Activated naive CD4-positive, alpha-beta T cell treated with anti-CD3 and anti-CD28 coated beads, Interleukin-2, amount 50 U/mL, for 24 hours (primary cell): ENCODE data around the gene RAP2A.

ENCODE experiments used
- H3K27ac Mint-ChIP-seq: one replicate; pipeline ENCODE4 v1.8.0; 2021; ENCODE audit warnings: mild to moderate bottlenecking, mixed read lengths
- H3K27me3 Mint-ChIP-seq: one replicate; pipeline ENCODE4 v1.8.0; 2021; ENCODE audit warnings: mixed read lengths
- H3K36me3 Mint-ChIP-seq: one replicate; pipeline ENCODE4 v1.8.0; 2021; ENCODE audit warnings: mixed read lengths
- H3K4me1 Mint-ChIP-seq: one replicate; pipeline ENCODE4 v1.8.0; 2021; ENCODE audit warnings: mixed read lengths
- H3K4me3 Mint-ChIP-seq: one replicate; pipeline ENCODE4 v1.8.0; 2021; ENCODE audit warnings: mild to moderate bottlenecking, mixed read lengths
- H3K9me3 Mint-ChIP-seq: one replicate; pipeline ENCODE4 v1.8.0; 2021; ENCODE audit warnings: mixed read lengths

RAP2A gene

GRCh38 chr13:97460004-97460775, 26.2 kb downstream of the RAP2A start:
- Mint-ChIP-seq H3K4me1 (peaks cover 36% of the 10 kb centered on the region), H3K27me3 (no peaks in the 10 kb centered on the region), H3K4me3 (no peak overlapping the region), H3K36me3 (peaks cover 14% of the 10 kb centered on the region), H3K27ac (no peak overlapping the region), H3K9me3 (peaks cover 7% of the 10 kb centered on the region)

GRCh38 chr13:97460853-97461252, 26.9 kb downstream of the RAP2A start:
- Mint-ChIP-seq H3K27me3 (no peaks in the 10 kb centered on the region), H3K36me3 (peaks cover 9% of the 10 kb centered on the region), H3K4me1 (peaks cover 34% of the 10 kb centered on the region), H3K4me3 (peak overlapping the region; percentile 27), H3K9me3 (peaks cover under 1% of the 10 kb centered on the region), H3K27ac (peak overlapping the region; percentile 66)

- Mint-ChIP-seq H3K27ac (no peak overlapping the region), H3K4me3 (no peak overlapping the region), H3K36me3 (peaks cover 6% of the 10 kb centered on the region), H3K27me3 (no peaks in the 10 kb centered on the region), H3K4me1 (peaks cover 21% of the 10 kb centered on the region), H3K9me3 (no peaks in the 10 kb centered on the region)
Measured at GRCh38 chr13:97464561-97464960, 30.6 kb downstream of the RAP2A start.

- peaks cover 6% of the 10 kb centered on the region for H3K36me3 Mint-ChIP-seq
- H3K27me3 Mint-ChIP-seq = peaks cover 1% of the 10 kb centered on the region
- H3K27ac Mint-ChIP-seq = no peak overlapping the region
- H3K4me1 Mint-ChIP-seq = no peaks in the 10 kb centered on the region
- no peaks in the 10 kb centered on the region for H3K9me3 Mint-ChIP-seq
- H3K4me3 Mint-ChIP-seq = no peak overlapping the region
Measured at GRCh38 chr13:97466722-97467121, 32.8 kb downstream of the RAP2A start.

GRCh38 chr13:97468331-97468730, 34.4 kb downstream of the RAP2A start:
- peaks cover 3% of the 10 kb centered on the region for H3K27me3 Mint-ChIP-seq

GRCh38 chr13:97471711-97472110, 37.7 kb downstream of the RAP2A start:
- Mint-ChIP-seq H3K27me3 (peaks cover 3% of the 10 kb centered on the region), H3K9me3 (no peaks in the 10 kb centered on the region), H3K4me3 (no peak overlapping the region), H3K27ac (no peak overlapping the region), H3K36me3 (peaks cover 2% of the 10 kb centered on the region), H3K4me1 (no peaks in the 10 kb centered on the region)

More at GRCh38 chr13:97468331-97468730, 34.4 kb downstream of the RAP2A start:
- peaks cover 6% of the 10 kb centered on the region for H3K36me3 Mint-ChIP-seq
- H3K4me1 Mint-ChIP-seq = no peaks in the 10 kb centered on the region
- no peaks in the 10 kb centered on the region for H3K9me3 Mint-ChIP-seq
- H3K4me3 Mint-ChIP-seq = no peak overlapping the region
- H3K27ac Mint-ChIP-seq = no peak overlapping the region

GRCh38 chr13:97474349-97474980, 40.5 kb downstream of the RAP2A start:
- Mint-ChIP-seq H3K27me3 (peaks cover 3% of the 10 kb centered on the region), H3K9me3 (no peaks in the 10 kb centered on the region), H3K4me1 (no peaks in the 10 kb centered on the region), H3K4me3 (no peak overlapping the region), H3K36me3 (no peaks in the 10 kb centered on the region), H3K27ac (no peak overlapping the region)

- Mint-ChIP-seq H3K27ac (no peak overlapping the region), H3K4me3 (no peak overlapping the region), H3K36me3 (no peaks in the 10 kb centered on the region), H3K9me3 (no peaks in the 10 kb centered on the region), H3K27me3 (peaks cover 3% of the 10 kb centered on the region), H3K4me1 (no peaks in the 10 kb centered on the region)
Measured at GRCh38 chr13:97475011-97475410, 41.0 kb downstream of the RAP2A start.

GRCh38 chr13:97477844-97478243, 43.9 kb downstream of the RAP2A start:
- Mint-ChIP-seq H3K27me3 (no peaks in the 10 kb centered on the region), H3K36me3 (no peaks in the 10 kb centered on the region), H3K4me1 (no peaks in the 10 kb centered on the region), H3K27ac (no peak overlapping the region), H3K9me3 (no peaks in the 10 kb centered on the region), H3K4me3 (no peak overlapping the region)

- Mint-ChIP-seq H3K36me3 (no peaks in the 10 kb centered on the region), H3K9me3 (no peaks in the 10 kb centered on the region), H3K27me3 (no peaks in the 10 kb centered on the region), H3K27ac (no peak overlapping the region), H3K4me1 (no peaks in the 10 kb centered on the region), H3K4me3 (no peak overlapping the region)
Measured at GRCh38 chr13:97478247-97478646, 44.3 kb downstream of the RAP2A start.

- H3K27ac Mint-ChIP-seq = no peak overlapping the region
- H3K4me1 Mint-ChIP-seq = no peaks in the 10 kb centered on the region
- no peak overlapping the region for H3K4me3 Mint-ChIP-seq
- H3K36me3 Mint-ChIP-seq = no peaks in the 10 kb centered on the region
- H3K9me3 Mint-ChIP-seq = no peaks in the 10 kb centered on the region
- H3K27me3 Mint-ChIP-seq = no peaks in the 10 kb centered on the region
Measured at GRCh38 chr13:97483465-97483864, 49.5 kb downstream of the RAP2A start.

- Mint-ChIP-seq H3K4me1 (no peaks in the 10 kb centered on the region), H3K36me3 (no peaks in the 10 kb centered on the region), H3K27me3 (no peaks in the 10 kb centered on the region), H3K27ac (no peak overlapping the region), H3K4me3 (no peak overlapping the region), H3K9me3 (no peaks in the 10 kb centered on the region)
Measured at GRCh38 chr13:97484301-97484700, 50.3 kb downstream of the RAP2A start.

- H3K9me3 Mint-ChIP-seq = peaks cover 3% of the 10 kb centered on the region
- H3K27ac Mint-ChIP-seq = no peak overlapping the region
- H3K36me3 Mint-ChIP-seq = no peaks in the 10 kb centered on the region
- peaks cover 4% of the 10 kb centered on the region for H3K4me1 Mint-ChIP-seq
- no peaks in the 10 kb centered on the region for H3K27me3 Mint-ChIP-seq
- H3K4me3 Mint-ChIP-seq = no peak overlapping the region
Measured at GRCh38 chr13:97485320-97485719, 51.4 kb downstream of the RAP2A start.

GRCh38 chr13:97490702-97491307, 56.8 kb downstream of the RAP2A start:
- no peak overlapping the region for H3K27ac Mint-ChIP-seq
- no peaks in the 10 kb centered on the region for H3K27me3 Mint-ChIP-seq
- H3K4me1 Mint-ChIP-seq = peaks cover 4% of the 10 kb centered on the region
- H3K4me3 Mint-ChIP-seq = no peak overlapping the region
- no peaks in the 10 kb centered on the region for H3K36me3 Mint-ChIP-seq
- peaks cover 20% of the 10 kb centered on the region for H3K9me3 Mint-ChIP-seq

- Mint-ChIP-seq H3K9me3 (peaks cover 20% of the 10 kb centered on the region), H3K4me1 (peaks cover 4% of the 10 kb centered on the region), H3K27me3 (no peaks in the 10 kb centered on the region), H3K4me3 (no peak overlapping the region), H3K27ac (no peak overlapping the region), H3K36me3 (no peaks in the 10 kb centered on the region)
Measured at GRCh38 chr13:97491452-97491851, 57.5 kb downstream of the RAP2A start.

GRCh38 chr13:97492257-97492656, 58.3 kb downstream of the RAP2A start:
- H3K4me3 Mint-ChIP-seq = no peak overlapping the region
- no peaks in the 10 kb centered on the region for H3K36me3 Mint-ChIP-seq
- peaks cover 20% of the 10 kb centered on the region for H3K9me3 Mint-ChIP-seq
- H3K27me3 Mint-ChIP-seq = no peaks in the 10 kb centered on the region
- H3K27ac Mint-ChIP-seq = no peak overlapping the region
- H3K4me1 Mint-ChIP-seq = peaks cover 4% of the 10 kb centered on the region
